ENCODE results near the gene NUTM1.
"Not testable (repeated sequence)": the region's sequence is repeated elsewhere in the genome, so short reads cannot be mapped to it uniquely, and the experiment has no call there.

The NUTM1 gene

DNA sequence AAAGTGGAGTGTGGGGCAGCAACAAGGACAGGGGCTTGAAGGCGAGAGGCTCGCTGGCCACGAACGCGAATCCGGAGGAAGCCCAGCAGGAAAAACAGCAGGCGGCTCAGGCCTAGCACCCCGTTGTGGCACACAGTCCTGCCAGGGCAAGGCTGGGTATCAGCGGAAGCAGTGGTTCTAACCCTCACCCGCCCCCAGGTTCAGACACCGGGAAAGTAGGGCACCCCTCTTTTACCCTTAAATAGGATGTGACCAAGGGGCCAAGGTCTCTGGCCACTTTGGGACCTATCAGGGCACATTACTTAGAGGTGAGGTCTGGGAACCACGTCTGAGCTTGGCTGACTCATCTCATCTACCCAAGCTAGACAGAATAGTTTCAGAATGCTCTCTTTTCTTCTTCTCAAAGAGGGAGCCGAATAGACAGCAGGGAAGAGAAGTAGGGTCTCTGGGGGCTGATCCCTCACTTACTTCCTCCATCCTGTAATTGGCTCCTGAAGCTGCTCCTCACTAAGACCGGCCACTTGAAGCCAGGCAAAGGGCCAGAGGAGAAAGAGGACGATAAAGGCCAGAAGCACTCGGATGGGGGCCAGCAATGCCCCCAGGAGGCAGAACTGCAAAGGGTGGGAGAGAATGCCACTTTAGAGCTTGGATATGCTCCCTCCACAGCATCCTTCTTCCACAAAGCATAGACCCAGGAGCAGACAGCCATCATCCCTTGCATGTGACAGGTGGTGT is 22.1 kb downstream of the NUTM1 start:
- peak; percentile 8 for DNase-seq

DNA sequence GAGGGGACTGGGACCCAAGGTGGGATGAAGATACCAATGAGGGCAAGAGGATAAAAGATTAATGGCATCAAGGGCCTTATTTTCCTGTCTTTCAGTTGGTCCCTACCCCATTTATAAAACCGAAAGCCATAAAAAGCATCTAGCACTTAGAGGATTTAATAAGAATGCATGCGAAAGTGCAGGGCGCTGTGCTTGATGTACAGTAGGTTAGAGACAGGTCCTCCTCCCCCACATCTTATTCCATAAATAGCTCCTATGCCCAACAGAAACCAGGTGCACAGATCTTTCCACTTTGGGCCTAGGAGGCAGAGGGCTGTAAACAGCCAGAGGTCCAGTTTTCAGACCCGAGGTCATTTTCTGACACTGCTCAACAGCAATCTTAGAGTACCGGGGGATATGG is 22.7 kb downstream of the NUTM1 start:
- no peak for DNase-seq

DNA sequence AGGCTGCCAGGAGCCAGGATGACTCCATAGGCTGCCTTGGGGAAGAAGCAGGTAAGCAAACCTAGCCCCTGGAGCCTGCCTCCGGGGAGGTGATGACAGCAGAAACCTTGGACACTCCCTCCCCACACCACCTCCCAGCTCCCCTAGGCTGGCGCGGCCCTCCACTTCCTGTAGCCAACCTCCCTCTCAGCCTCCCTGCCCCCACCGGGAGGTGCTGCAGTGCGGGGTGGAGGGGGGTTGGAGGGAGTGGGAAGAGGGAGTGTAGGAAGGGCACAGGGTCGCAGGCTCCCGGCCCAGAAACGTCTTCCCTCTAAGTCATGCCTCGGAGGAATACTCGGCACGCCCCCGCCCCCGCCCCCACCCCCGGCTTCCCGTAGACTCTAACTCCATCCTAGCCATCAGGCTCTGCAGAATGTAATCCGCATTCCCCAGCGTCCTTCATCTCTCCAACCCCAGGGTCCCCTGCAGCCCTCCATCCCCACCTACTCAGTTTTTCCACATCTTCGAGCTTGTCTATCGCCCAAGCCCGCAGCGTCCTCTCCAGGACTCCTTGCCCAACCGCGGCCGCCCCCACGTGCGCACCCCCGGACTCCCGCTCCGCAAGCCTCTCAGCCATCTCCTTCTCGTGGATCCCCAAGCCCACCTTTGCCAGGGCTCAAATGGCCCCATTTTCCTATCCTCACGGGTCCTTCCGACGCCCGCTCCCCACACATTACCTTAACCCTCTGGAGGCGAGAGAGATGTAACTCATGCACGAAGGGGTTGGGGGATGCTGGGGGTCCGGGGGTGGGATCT is 23.4 kb downstream of the NUTM1 start:
- peak; percentile 45 for DNase-seq

DNA sequence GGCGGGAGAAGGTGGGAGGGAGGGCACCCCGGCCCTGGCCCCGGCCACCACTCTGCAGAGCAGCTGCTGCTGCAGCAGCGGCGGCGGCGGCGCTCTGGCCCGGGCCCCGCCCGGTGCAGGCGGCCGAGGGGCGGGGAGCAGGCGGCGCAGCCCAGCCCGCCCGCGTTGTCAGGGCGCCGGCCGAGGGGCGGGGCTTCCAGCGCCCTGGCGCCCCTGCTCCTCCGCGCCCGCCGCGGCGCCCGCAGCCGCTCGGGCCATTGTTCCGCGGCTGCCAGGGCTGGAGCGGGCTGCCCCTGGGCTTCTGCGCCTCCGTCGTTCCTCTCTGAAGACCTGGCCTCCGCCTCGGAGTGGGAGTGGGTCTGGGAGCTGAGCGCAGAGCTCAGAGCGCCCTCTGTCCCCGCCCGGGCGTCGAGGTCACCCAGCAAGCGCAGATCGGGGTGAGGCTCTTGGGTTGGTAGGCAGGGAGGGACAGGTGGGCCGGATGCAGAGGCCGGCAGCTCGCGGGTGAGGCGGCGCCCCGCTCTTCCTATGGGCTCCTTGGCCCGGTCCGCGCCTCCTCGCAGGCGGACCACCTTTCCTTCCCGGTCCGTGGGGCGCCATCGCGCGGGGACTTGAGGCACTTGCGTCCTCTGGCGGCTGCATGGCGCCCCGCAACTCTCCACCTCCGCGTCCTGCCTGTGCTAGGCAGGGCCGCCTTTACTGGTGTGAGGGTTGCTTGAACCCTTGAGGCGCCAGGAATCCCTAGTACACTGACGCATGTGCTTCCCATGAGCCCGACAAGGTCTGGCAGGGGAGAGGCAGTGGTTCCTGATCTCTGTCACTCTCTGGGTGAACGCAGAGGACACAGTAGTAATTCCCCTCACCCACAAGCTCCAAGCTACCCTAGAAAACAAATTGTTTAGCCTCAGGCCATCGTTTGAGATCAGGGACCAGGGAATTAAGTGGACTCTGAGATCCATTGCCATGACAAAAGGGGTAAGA is 24.3 kb downstream of the NUTM1 start, which contains the start of gene LPCAT4:
LPCAT4 (minus strand) TSS at position 96 of the 981 bp plus-strand sequence. CDS start 96 bp downstream, outside the sequence.
- peak; percentile 89 for DNase-seq

DNA sequence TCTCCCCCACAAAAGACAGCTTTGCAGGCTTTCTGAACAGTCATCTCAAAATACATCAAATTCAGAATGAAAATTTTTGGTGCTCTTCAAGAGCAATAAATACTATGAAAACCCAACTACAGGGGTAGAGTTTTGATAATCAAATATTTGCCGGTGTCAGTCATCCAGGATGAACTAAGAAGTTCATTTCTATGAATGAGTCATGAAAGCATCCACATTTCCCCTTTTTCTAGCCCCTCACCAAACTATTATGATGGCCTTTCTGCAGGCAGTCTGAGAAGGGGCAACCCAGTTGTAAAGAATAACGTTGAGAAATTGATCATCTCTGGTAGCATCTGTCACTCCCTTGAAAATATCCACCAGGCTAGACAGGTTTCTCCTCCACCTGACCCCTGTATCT is 27.0 kb downstream of the NUTM1 start:
- DNase-seq: no peak

DNA sequence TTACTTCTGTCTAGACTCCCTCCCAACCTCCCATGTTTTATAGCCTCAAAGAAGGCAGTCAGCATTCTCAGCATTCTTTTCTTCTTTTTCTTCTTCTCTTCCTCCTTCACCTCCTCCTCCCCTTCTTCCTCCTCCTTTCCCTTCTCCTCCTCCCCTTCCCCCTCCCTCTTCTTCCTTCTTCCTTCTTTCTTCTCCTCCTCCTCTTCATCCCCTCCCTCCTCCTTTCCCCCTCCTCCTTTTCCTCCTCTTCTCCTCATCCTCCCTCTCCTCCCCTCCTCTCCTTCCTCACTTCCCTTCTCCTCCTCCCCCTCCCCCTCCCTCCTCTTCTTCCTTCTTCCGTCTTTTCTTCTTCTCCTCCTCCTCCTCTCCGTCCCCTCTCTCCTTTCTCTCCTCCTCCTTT is 27.5 kb downstream of the NUTM1 start:
- DNase-seq: no peak

DNA sequence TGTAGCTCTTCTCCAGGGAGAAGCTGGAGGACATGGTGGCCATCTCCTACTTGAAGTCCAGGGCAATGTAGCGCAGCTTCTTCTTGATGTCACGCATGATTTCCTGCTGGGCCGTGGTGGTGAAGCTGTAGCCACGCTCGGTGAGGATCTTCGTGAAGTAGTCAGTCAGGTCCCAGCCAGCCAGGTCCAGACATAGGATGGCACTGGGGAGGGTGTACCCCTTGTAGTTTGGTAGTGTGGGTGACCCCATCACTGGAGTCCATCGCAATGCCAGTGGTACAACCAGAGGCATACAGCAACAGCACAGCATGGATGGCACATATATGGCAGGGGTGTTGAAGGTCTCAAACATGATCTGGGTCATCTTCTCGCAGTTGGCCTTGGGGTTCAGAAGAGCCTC is 30.8 kb downstream of the NUTM1 start:
- DNase-seq: no peak

DNA sequence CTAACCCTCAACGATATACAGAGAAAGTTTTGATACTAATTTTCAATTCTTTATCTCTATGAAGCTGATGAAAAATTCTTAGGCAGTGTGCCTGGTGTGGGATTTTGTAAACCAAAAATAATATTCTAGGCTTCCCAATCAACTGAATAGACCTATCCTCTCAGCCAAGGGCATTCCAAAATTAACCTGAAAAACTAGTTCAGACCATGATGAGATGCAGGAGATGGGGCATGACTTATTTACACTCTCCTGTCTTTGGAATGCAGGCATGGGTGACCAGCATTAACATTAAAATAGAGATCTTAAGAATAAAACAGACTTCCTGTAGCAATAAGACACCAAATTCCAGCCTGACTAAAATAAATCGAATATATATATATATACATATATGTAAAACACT is 31.7 kb downstream of the NUTM1 start:
- DNase-seq: no peak

DNA sequence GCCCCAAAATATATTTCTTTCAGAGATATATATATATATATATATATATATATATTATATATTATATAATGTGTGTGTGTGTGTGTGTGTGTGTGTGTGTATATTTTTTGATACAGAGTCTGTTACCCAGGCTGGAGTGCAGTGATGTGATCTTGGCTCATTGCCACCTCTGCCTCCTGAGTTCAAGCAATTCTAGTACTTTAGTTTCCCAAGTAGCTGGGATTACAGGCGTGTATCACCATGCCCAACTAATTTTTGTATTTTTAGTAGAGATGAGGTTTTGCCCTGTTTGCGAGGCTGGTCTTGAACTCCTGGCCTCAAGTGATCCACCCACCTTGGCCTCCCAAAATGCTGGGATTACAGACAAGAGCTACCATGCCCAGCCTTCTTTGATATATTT is 32.4 kb downstream of the NUTM1 start:
- DNase-seq: not testable (repeated sequence)

DNA sequence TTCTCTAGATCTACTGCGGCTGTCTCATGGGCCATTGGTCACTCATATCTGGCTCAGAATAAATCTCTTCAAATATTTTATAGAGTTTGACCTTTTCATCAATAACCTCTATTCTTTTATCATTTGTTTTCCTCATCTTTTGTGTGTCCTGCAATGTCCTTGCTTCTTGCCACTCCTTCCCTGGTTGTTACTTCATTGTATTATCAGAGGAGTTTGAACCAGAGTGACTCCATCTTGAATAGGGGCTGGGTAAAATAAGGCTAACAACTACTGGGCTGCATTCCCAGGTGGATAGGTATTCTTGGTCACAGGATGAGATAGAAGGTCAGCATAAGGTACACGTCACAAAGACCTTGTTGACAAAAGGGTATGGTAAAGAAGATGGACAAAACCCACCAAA is 33.7 kb downstream of the NUTM1 start:
- no peak for DNase-seq

DNA sequence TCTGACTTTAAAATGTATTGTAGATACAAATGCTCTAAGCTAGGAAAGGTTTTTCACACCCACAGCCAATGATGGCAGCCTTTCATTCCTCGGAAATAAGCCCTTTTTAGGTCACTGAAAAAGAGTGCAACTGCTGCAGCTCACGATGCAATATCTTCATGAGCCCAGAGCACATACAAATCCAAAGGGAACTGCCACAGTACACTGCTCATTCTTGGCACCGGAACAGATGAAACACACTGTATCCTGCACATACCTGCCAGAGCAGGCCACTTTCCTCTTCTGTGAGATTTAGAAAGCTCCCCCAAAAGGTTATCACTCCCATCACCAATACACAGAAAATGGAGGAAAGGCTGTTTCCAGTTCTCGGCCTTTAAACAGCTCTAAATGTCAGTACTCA is 37.4 kb downstream of the NUTM1 start:
- not testable (repeated sequence) for DNase-seq

DNA sequence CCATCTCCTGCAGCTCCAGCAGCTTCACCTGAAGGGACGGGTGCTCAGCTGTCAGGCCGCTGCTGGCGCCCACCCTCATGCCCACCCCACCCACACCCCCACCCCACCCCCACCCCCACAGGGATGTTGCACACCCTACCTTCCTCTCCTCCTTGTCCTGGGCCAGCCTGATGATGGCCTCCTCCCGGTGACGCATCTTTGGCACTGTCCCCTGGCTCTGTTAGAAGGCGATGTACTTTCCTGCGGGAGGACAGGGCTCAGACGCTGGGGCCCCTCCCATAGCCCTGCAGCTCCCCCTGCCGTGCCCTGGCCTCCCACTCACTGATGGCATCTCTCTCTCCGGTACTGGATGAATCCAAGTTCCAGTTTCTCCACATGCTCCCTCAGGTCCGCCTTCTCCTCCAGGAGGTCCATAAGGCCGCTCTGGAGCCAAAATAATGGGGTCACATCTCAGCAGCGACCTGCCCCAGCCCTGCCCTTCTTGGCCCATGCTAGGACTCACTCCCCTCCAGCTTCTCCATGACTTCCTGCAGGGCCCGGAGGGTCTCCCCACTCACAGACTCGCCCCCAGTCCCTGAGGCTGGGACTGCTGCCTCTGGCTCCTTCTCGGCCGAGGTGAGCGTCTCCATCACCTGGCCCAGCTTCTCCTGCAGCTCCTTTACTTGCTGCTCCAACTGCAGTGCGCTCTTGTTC is 38.9 kb downstream of the NUTM1 start:
- DNase-seq: not testable (repeated sequence)

DNA sequence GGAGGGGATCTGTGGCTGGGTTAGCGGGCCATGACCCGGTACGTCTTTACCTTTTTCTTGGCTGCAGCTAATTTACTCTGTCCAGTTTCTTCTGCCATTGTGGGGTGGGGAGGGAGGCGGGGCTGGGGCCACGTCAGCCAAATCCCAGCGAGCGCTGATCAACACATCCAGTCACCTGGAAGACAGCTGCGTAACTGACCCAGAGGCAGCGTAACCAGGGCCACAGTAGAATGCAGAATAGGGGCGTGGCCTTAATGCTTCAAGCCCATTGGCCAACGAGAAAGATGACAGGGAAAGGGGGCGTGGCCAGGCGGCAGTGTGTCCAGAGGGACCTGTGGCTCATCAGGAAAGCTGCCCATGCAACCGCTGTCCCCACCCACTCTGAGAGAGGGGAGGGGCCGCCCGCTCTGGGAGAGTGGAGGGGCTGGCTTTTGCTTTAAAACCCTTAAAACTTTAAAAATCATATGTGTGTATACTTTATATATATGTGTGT is 46.5 kb downstream of the NUTM1 start:
- not testable (repeated sequence) for DNase-seq

DNA sequence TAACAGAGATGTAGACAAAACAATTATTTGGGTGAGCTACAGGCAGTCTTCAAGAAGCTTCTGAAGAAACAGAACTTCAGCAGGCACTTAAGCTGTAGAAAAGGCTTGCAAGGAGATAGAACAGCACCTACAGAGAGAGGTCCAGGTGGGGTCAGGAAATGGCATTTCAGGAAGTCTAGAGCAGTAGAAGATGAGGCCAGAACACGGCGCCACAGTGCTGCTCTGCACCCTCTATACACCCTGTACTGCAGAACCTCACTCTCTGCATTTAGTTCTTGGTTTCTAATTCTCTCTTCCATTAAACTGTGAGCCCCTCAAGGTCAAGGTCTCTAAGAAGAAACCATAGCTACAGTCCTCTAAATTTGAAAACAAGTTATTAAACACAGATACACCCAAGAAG is 49.9 kb downstream of the NUTM1 start:
- DNase-seq: not testable (repeated sequence)

DNA sequence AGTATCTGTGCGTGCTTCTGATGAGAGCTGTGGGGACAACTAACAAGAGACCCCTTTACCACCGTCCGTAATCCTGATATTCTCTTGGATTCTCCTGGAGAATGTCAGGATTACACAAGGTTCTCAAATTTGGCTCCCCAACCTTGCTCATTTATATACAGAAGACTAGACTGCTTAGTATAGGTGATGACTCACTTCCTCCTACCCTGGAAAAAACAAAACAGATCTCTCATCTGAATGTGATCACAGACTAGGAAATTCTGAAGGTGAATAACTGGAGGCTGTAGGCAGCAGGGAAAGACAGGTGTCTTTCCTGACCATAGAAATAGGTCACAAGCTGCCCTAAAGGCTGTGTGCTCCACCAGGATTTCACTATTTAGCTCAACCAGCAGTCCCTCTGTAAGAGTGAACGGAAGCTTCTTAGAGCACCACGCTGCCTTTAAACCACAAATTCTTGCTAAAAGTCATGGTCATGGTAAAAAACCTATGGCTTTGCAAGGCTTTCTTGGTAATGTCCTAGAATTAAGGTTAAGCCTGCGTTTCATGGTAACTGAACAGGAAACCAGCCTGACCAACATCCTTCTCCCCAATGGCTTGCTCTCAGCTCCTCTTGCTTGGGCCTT is 54.6 kb downstream of the NUTM1 start:
- DNase-seq: peak; percentile 20

DNA sequence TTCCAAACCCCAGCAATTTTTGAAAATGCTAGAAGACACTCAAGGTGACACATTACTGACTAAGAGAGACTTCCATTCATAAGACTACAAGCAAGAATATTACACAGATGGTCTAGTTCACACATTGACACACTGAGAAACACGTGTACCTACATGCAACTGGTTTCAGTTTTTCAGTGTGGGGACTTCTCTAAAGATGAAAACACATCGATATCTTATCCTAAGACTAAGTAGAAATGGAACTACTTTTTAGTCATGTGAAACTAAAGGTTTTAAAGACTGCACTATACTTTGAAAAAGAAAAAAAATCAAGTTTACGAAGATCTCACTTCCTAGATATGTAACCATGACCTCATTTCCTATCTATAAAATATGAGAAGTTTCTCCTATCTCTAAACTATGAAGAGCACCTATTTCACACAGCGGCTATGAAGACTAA is 60.1 kb downstream of the NUTM1 start:
- DNase-seq: not testable (repeated sequence)

DNA sequence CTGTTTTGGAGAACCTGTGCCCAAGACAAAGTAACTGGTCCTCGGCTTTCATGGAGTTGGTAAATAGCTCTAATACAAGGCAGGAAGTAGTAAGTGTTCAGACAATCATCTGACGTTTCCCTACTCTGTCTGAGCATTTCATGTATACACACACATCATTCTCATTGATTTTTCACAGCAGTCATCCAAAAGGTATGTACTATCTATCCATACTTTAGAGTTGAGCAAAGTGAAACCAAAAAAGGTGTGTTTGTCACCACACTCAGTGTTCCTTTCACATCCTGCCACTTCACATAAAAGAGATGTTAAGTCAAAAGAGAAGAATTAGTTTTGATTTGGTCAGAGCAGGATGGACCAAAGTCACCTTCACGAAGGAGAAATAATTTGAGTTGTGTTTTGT is 60.8 kb downstream of the NUTM1 start:
- not testable (repeated sequence) for DNase-seq

Data from stimulated activated CD4-positive, alpha-beta T cell treated with anti-CD3 and anti-CD28 coated beads, Interleukin-4, amount 100 ng/mL, for 24 hours (primary cell).